Loucy (cell line): ENCODE results near the gene IFT88.

ENCODE experiments used
- H2AFZ ChIP-seq: fragments of 200-600 bp; sonication (generic); 2 replicates; pipeline ENCODE4 v1.6.0; 2016; ENCODE audit warnings: antibody characterized with exemption, mild to moderate bottlenecking, low read length, moderate library complexity
- H3F3A ChIP-seq: fragments of 200-600 bp; 2 replicates; pipeline ENCODE4 v1.6.0; 2016; ENCODE audit warnings: antibody characterized with exemption, low read depth, mild to moderate bottlenecking
- H3K27me3 ChIP-seq: fragments of 200-600 bp; sonication (generic); 2 replicates; pipeline ENCODE4 v1.6.1; 2014; ENCODE audit warnings: low read length, mild to moderate bottlenecking; ENCODE audit not compliant: insufficient read depth, poor library complexity, severe bottlenecking
- H3K36me3 ChIP-seq: fragments of 200-600 bp; sonication (generic); 2 replicates; pipeline ENCODE4 v1.6.1; 2016; ENCODE audit warnings: low read length; ENCODE audit not compliant: insufficient read depth
- H3K4me1 ChIP-seq: fragments of 200-600 bp; sonication (generic); 2 replicates; pipeline ENCODE4 v1.5.1; 2014; ENCODE audit warnings: low read length, mild to moderate bottlenecking; ENCODE audit not compliant: insufficient read depth, poor library complexity, severe bottlenecking
- H3K4me2 ChIP-seq: fragments of 200-600 bp; sonication (generic); 2 replicates; pipeline ENCODE4 v1.6.0; 2014; ENCODE audit warnings: antibody characterized with exemption, low read length, low read depth, mild to moderate bottlenecking; ENCODE audit not compliant: poor library complexity, severe bottlenecking
- H3K4me3 ChIP-seq: fragments of 200-600 bp; sonication (generic); 2 replicates; pipeline ENCODE4 v1.5.1; 2014; ENCODE audit warnings: low read length, mild to moderate bottlenecking, mixed read lengths; ENCODE audit not compliant: poor library complexity, severe bottlenecking
- H3K79me2 ChIP-seq: fragments of 200-600 bp; sonication (generic); 2 replicates; pipeline ENCODE4 v1.6.1; 2014; ENCODE audit warnings: low read length; ENCODE audit not compliant: insufficient read depth
- H3K9ac ChIP-seq: fragments of 200-600 bp; sonication (generic); 2 replicates; pipeline ENCODE4 v1.6.0; 2014; ENCODE audit warnings: mild to moderate bottlenecking, low read depth, low read length, moderate library complexity; ENCODE audit not compliant: poor library complexity, severe bottlenecking
- H3K9me2 ChIP-seq: fragments of 200-600 bp; sonication (generic); replicated peaks from 2 replicates; pipeline ENCODE4 v1.6.1; 2016; ENCODE audit warnings: low read depth, low read length, mixed read lengths
- H3K9me3 ChIP-seq: fragments of 200-600 bp; sonication (generic); 2 replicates; pipeline ENCODE4 v1.6.1; 2014; ENCODE audit warnings: mild to moderate bottlenecking, antibody characterized with exemption, low read length, low read depth; ENCODE audit not compliant: insufficient read depth
- H4K20me1 ChIP-seq: fragments of 200-600 bp; sonication (generic); 2 replicates; pipeline ENCODE4 v1.6.0; 2014; ENCODE audit warnings: antibody characterized with exemption, low read length, mild to moderate bottlenecking; ENCODE audit not compliant: insufficient read depth, poor library complexity, severe bottlenecking
- CTCF ChIP-seq: fragments of 200-600 bp; sonication (generic); conservative IDR thresholded peaks from 2 replicates; pipeline ENCODE4 v1.5.1; 2014; ENCODE audit warnings: mild to moderate bottlenecking, antibody characterized with exemption, low read length
- EZH2phosphoT487 ChIP-seq: fragments of 200-600 bp; IDR thresholded peaks from 2 replicates; pipeline ENCODE4 v1.6.1; 2018; ENCODE audit warnings: antibody characterized with exemption, mild to moderate bottlenecking, moderate library complexity, borderline replicate concordance

Gene IFT88

GRCh38 chr13:20669162-20669561 lies 102.2 kb downstream of the IFT88 start:
- Histone ChIP-seq H3K9me3 (no peaks in the 10 kb centered on the region), H3K4me3 (no peak overlapping the region), H3F3A (no peaks in the 10 kb centered on the region), H3K36me3 (no peaks in the 10 kb centered on the region), H4K20me1 (no peaks in the 10 kb centered on the region), H3K27me3 (no peaks in the 10 kb centered on the region), H3K9ac (no peak overlapping the region), H3K4me2 (peak overlapping the region; percentile 16), H3K9me2 (no peaks in the 10 kb centered on the region), H3K79me2 (no peaks in the 10 kb centered on the region), H3K4me1 (peaks cover 23% of the 10 kb centered on the region), H2AFZ (no peak overlapping the region)
- TF ChIP-seq CTCF: no peak
- TF ChIP-seq EZH2phosphoT487: no peak

GRCh38 chr13:20671789-20672188 lies 104.8 kb downstream of the IFT88 start:
- H3K9me2 ChIP-seq: no peaks in the 10 kb centered on the region
- H3K9me3 ChIP-seq: no peaks in the 10 kb centered on the region
- no peak overlapping the region for H3K4me3 ChIP-seq
- no peaks in the 10 kb centered on the region for H3K27me3 ChIP-seq
- TF ChIP-seq EZH2phosphoT487: no peak
- no peak for TF ChIP-seq CTCF
- no peak overlapping the region for H2AFZ ChIP-seq
- no peaks in the 10 kb centered on the region for H3K36me3 ChIP-seq
- no peaks in the 10 kb centered on the region for H3F3A ChIP-seq
- H3K79me2 ChIP-seq: no peaks in the 10 kb centered on the region
- no peak overlapping the region for H3K4me2 ChIP-seq
- peaks cover 23% of the 10 kb centered on the region for H3K4me1 ChIP-seq
- no peaks in the 10 kb centered on the region for H4K20me1 ChIP-seq
- no peak overlapping the region for H3K9ac ChIP-seq

GRCh38 chr13:20672772-20673171 lies 105.8 kb downstream of the IFT88 start:
- H4K20me1 ChIP-seq: no peaks in the 10 kb centered on the region
- H3K36me3 ChIP-seq: no peaks in the 10 kb centered on the region
- no peaks in the 10 kb centered on the region for H3K9me2 ChIP-seq
- TF ChIP-seq EZH2phosphoT487 (no peak), CTCF (no peak)
- no peak overlapping the region for H3K4me3 ChIP-seq
- no peaks in the 10 kb centered on the region for H3K27me3 ChIP-seq
- peaks cover 15% of the 10 kb centered on the region for H3K4me1 ChIP-seq
- H2AFZ ChIP-seq: no peak overlapping the region
- no peak overlapping the region for H3K4me2 ChIP-seq
- H3F3A ChIP-seq: no peaks in the 10 kb centered on the region
- H3K9ac ChIP-seq: no peak overlapping the region
- H3K9me3 ChIP-seq: no peaks in the 10 kb centered on the region
- no peaks in the 10 kb centered on the region for H3K79me2 ChIP-seq
